Measurements from ENCODE around the gene THAP11.

GRCh38 chr16:67834242-67834614 lies 7.9 kb upstream of the THAP11 start:
- no peak for TF ChIP-seq CTCF (IDR thresholded peaks at IDR 0.05)
- no peak for TF ChIP-seq POLR2A (IDR thresholded peaks at IDR 0.05)
